Measurements from ENCODE around the gene RBP5. TPM values are rescaled to one million over a fixed set of nuclear protein-coding genes. Genes with fewer than 3 reads are reported as not detected.

The RBP5 gene
- total RNA-seq, 4 donors from 2014 or later: not detected

- in situ Hi-C loops (cut with MboI; ENCODE audit: low sequenced_read_pairs in 4 of 4): loop anchor here (10.0 to 25.0 kb wide), 4 partner anchors 173 to 205 kb away; partner anchors contain the start of genes ATN1 (in 2 of the 4), C12orf57 (in 2 of the 4), RNU7-1 (in 2 of the 4) and ENO2 (in 1 of the 4)
- no peaks in the 10 kb centered on the region for H3K36me3 ChIP-seq
- H3K27ac ChIP-seq: no peak overlapping the region
- DNase-seq (no peak), ATAC-seq (no peak)
- peaks cover 4 to 8% of the 10 kb centered on the region in 2 donors for H3K4me1 ChIP-seq
- H3K27me3 ChIP-seq: no peaks in the 10 kb centered on the region
- TF ChIP-seq CTCF (IDR thresholded peaks at IDR 0.05 in 4 of 5, conservative IDR thresholded peaks at IDR 0.05 in 1 of 5) (no peak), POLR2A (IDR thresholded peaks at IDR 0.05) (no peak)
- no peak overlapping the region for H3K4me3 ChIP-seq
- intact Hi-C loops (cut with DNase I; ENCODE audit: low total_unique reads): no loop called here
- H3K9me3 ChIP-seq: no peaks in the 10 kb centered on the region
Measured at GRCh38 chr12:7117670-7118069, 11.0 kb downstream of the RBP5 start.

- Histone ChIP-seq H3K27ac (no peak overlapping the region), H3K9me3 (no peaks in the 10 kb centered on the region), H3K36me3 (no peaks in the 10 kb centered on the region), H3K4me3 (no peak overlapping the region), H3K27me3 (no peaks in the 10 kb centered on the region), H3K4me1 (peaks cover 4 to 5% of the 10 kb centered on the region in 2 donors)
- ATAC-seq (no peak), DNase-seq (no peak)
- intact Hi-C loops (cut with DNase I; ENCODE audit: low total_unique reads) (no loop called here), in situ Hi-C loops (cut with MboI; ENCODE audit: low sequenced_read_pairs in 4 of 4) (loop anchor here (10.0 to 25.0 kb wide), 4 partner anchors 172 to 205 kb away; partner anchors contain the start of genes ATN1 (in 2 of the 4), C12orf57 (in 2 of the 4), RNU7-1 (in 2 of the 4) and ENO2 (in 1 of the 4))
- TF ChIP-seq POLR2A (IDR thresholded peaks at IDR 0.05): no peak
- TF ChIP-seq CTCF (IDR thresholded peaks at IDR 0.05 in 4 of 5, conservative IDR thresholded peaks at IDR 0.05 in 1 of 5): no peak
Measured at GRCh38 chr12:7116916-7117315, 11.8 kb downstream of the RBP5 start.

- Histone ChIP-seq H3K27me3 (no peaks in the 10 kb centered on the region), H3K9me3 (no peaks in the 10 kb centered on the region), H3K36me3 (no peaks in the 10 kb centered on the region), H3K4me1 (peaks cover 4 to 5% of the 10 kb centered on the region in 2 donors), H3K27ac (no peak overlapping the region), H3K4me3 (no peak overlapping the region)
- TF ChIP-seq CTCF (IDR thresholded peaks at IDR 0.05 in 4 of 5, conservative IDR thresholded peaks at IDR 0.05 in 1 of 5) (no peak), POLR2A (IDR thresholded peaks at IDR 0.05) (no peak)
- intact Hi-C loops (cut with DNase I; ENCODE audit: low total_unique reads): no loop called here
- ATAC-seq (no peak), DNase-seq (no peak)
- in situ Hi-C loops (cut with MboI; ENCODE audit: low sequenced_read_pairs in 4 of 4): loop anchor here (10.0 to 25.0 kb wide), 4 partner anchors 171 to 204 kb away; partner anchors contain the start of genes ATN1 (in 2 of the 4), C12orf57 (in 2 of the 4), RNU7-1 (in 2 of the 4) and ENO2 (in 1 of the 4)
Measured at GRCh38 chr12:7116196-7116595, 12.5 kb downstream of the RBP5 start.

GRCh38 chr12:7114851-7115250 is 13.8 kb downstream of the RBP5 start:
- Histone ChIP-seq H3K4me1 (peaks cover 4 to 5% of the 10 kb centered on the region in 2 donors), H3K4me3 (no peak overlapping the region), H3K36me3 (no peaks in the 10 kb centered on the region), H3K27ac (no peak overlapping the region), H3K27me3 (no peaks in the 10 kb centered on the region), H3K9me3 (no peaks in the 10 kb centered on the region)
- intact Hi-C loops (cut with DNase I; ENCODE audit: low total_unique reads): no loop called here
- DNase-seq (no peak), ATAC-seq (no peak)
- TF ChIP-seq CTCF (IDR thresholded peaks at IDR 0.05 in 4 of 5, conservative IDR thresholded peaks at IDR 0.05 in 1 of 5): no peak
- no peak for TF ChIP-seq POLR2A (IDR thresholded peaks at IDR 0.05)
- in situ Hi-C loops (cut with MboI; ENCODE audit: low sequenced_read_pairs in 4 of 4): loop anchor here (5.0 to 25.0 kb wide), 5 partner anchors 53 to 203 kb away; partner anchors contain the start of genes ATN1 (in 2 of the 4), C12orf57 (in 2 of the 4), C1S (in 2 of the 4) and RNU7-1 (in 2 of the 4)
